K562 (cell line): ENCODE data around the gene MAMDC2. TPM values are rescaled to one million over a fixed set of nuclear protein-coding genes. Genes with fewer than 3 reads are reported as not detected.

Experiments
- ATAC-seq: fragments of 200-7000 bp; cut with Tn5 transposase; 3 replicates; pipeline ENCODE4 v1.9.1; 2020; ENCODE audit warnings: moderate library complexity
- BruUV-seq: library from RNA; stranded (reverse); fragments of 400-500 nt; replicated peaks from 2 replicates; lab custom pipeline; 2021; lab: Mats Ljungman, UMichigan
- CTCF ChIA-PET: fragments of 300-600 bp; formaldehyde crosslinking; extraction: SDS; loops from one replicate; lab custom pipeline; 2021; ENCODE audit warnings: low intra/inter-chr PET ratio; lab: Yijun Ruan, JAX
- POLR2A ChIA-PET: fragments of 300-600, 350-650 bp; sonication (Branson Sonifier 250); formaldehyde crosslinking; extraction: SDS; loops from one replicate; lab custom pipeline; 2021; ENCODE audit warnings: antibody characterized with exemption, inconsistent platforms; lab: Yijun Ruan, JAX
- DNase-seq, 4 experiments: peaks; one replicate each; pipeline versions ENCODE4 v3.0.0 to v3.0.0-alpha.2; 2011 to 2018; ENCODE audit warnings: low spot score in 3 of 4, mixed read lengths in 3 of 4; ENCODE audit errors: extremely low read depth in 1 of 4
- FAIRE-seq: peaks from 2 replicates; lab custom pipeline; 2011; peaks lifted over from hg19 to GRCh38; lab: Jason Lieb, UNC
- H2AFZ ChIP-seq: 2 replicates; pipeline ENCODE4 v1.6.0; 2011; ENCODE audit warnings: low read depth, low read length, control low read depth, inconsistent platforms
- H3K27ac ChIP-seq: fragments of 200-600 bp; 3 replicates; pipeline ENCODE4 v1.8.0; 2011; ENCODE audit warnings: low read depth, mild to moderate bottlenecking, control low read depth, inconsistent platforms, low read length, moderate library complexity, mixed read lengths; ENCODE audit errors: extremely low read depth
- H3K27me3 ChIP-seq, 2 experiments: fragments of 300-600 bp in 1 of 2; 2 replicates in 1 of 2; 3 replicates in 1 of 2; pipeline versions ENCODE4 v1.6.0 to v1.8.0; 2011; ENCODE audit warnings: inconsistent platforms in 2 of 2, low read length in 2 of 2, mild to moderate bottlenecking in 1 of 2, mixed read lengths in 1 of 2, moderate library complexity in 1 of 2; ENCODE audit not compliant: control insufficient read depth in 2 of 2, insufficient read depth in 2 of 2
- H3K36me3 ChIP-seq: fragments of 300-600 bp; 3 replicates; pipeline ENCODE4 v1.8.0; 2011; ENCODE audit warnings: mild to moderate bottlenecking, low read length, inconsistent platforms; ENCODE audit not compliant: control insufficient read depth, insufficient read depth
- H3K4me1 ChIP-seq, 2 experiments: fragments of 200-600 bp in 1 of 2; replicated peaks in 1 of 2; 2 replicates in 1 of 2; 3 replicates in 1 of 2; pipeline versions ENCODE4 v1.5.1 to v1.8.0; 2011; ENCODE audit warnings: inconsistent platforms in 2 of 2, low read length in 2 of 2, mild to moderate bottlenecking in 1 of 2, mixed read lengths in 1 of 2, moderate library complexity in 1 of 2; ENCODE audit not compliant: control insufficient read depth in 2 of 2, insufficient read depth in 2 of 2
- H3K4me2 ChIP-seq: 2 replicates; pipeline ENCODE4 v1.6.1; 2011; ENCODE audit warnings: low read length, control low read depth, inconsistent platforms, mixed read lengths; ENCODE audit not compliant: insufficient read depth
- H3K4me3 ChIP-seq: fragments of 200-600 bp; sonication (generic), shearing (Covaris generic); 2 replicates; pipeline ENCODE4 v1.5.1; 2016; ENCODE audit warnings: control low read depth, inconsistent platforms
- H3K79me2 ChIP-seq: fragments of 200-600 bp; 3 replicates; pipeline ENCODE4 v1.8.0; 2011; ENCODE audit warnings: low read length, inconsistent platforms; ENCODE audit not compliant: control insufficient read depth, insufficient read depth
- H3K9ac ChIP-seq, 2 experiments: 2 replicates each; pipeline versions ENCODE4 v1.6.0 to v1.6.1; 2011; ENCODE audit warnings: low read depth in 2 of 2, low read length in 2 of 2, control low read depth in 1 of 2, inconsistent platforms in 1 of 2, mild to moderate bottlenecking in 1 of 2, mixed read lengths in 1 of 2; ENCODE audit not compliant: insufficient read depth in 1 of 2
- H3K9me1 ChIP-seq: one replicate; pipeline ENCODE4 v1.6.0; 2011; ENCODE audit warnings: inconsistent platforms, mild to moderate bottlenecking, low read length, moderate library complexity; ENCODE audit not compliant: control insufficient read depth, insufficient read depth
- H3K9me3 ChIP-seq: replicated peaks from 2 replicates; pipeline ENCODE4 v1.5.1; 2011; ENCODE audit warnings: low read depth, low read length, inconsistent platforms; ENCODE audit not compliant: control insufficient read depth, insufficient read depth
- H4K20me1 ChIP-seq: replicated peaks from 2 replicates; pipeline ENCODE4 v1.6.1; 2011; ENCODE audit warnings: low read length, inconsistent platforms, mixed read lengths; ENCODE audit not compliant: control insufficient read depth, insufficient read depth
- CBFB ChIP-seq: sonication (generic); formaldehyde crosslinking; IDR thresholded peaks from 2 replicates; pipeline ENCODE4 v1.4.0; 2020; ENCODE audit warnings: mild to moderate bottlenecking, missing genetic modification reagents
- KDM4B ChIP-seq, 2 experiments: fragments of 450-650 bp in 1 of 2; sonication (generic) in 1 of 2; IDR thresholded peaks; 2 replicates each; pipeline ENCODE4 v1.6.1; 2016 to 2017; ENCODE audit warnings: borderline replicate concordance in 2 of 2, antibody characterized with exemption in 1 of 2, low read depth in 1 of 2, mild to moderate bottlenecking in 1 of 2
- MECOM ChIP-seq: fragments of 250-450 bp; sonication (Bioruptor Pico); IDR thresholded peaks from 2 replicates; pipeline ENCODE4 v1.8.0; 2022; ENCODE audit warnings: inconsistent platforms
- PTRF ChIP-seq: fragments of 450-650 bp; IDR thresholded peaks from 2 replicates; pipeline ENCODE4 v1.6.1; 2016; ENCODE audit warnings: mild to moderate bottlenecking, missing genetic modification characterization, missing compliant biosample characterization
- RAD51 ChIP-seq: fragments of 450-650 bp; IDR thresholded peaks from 2 replicates; pipeline ENCODE4 v1.7.1; 2016; ENCODE audit warnings: low read depth, mild to moderate bottlenecking, borderline replicate concordance
- TCFL5 ChIP-seq: fragments of 250-450 bp; sonication (Bioruptor Pico); conservative IDR thresholded peaks from 2 replicates; pipeline ENCODE4 v1.6.1; 2021; ENCODE audit warnings: mild to moderate bottlenecking, moderate library complexity, matching md5 sums
- WGBS: fragments of 100-300 bp; shearing (Covaris generic); methylation state at CpG from one replicate; pipeline ENCODE4 v1.1.6; 2016; ENCODE audit warnings: low coverage, mixed read lengths; ENCODE audit not compliant: insufficient coverage; ENCODE audit errors: missing lambda C conversion rate; 5-methylcytosine and 5-hydroxymethylcytosine counted together
- in situ Hi-C: fragments of 300-500 bp; cut with MboI; formaldehyde crosslinking; loops from 4 replicates; pipeline ENCODE4 v1.15.0; 2018; ENCODE audit warnings: inconsistent platforms, mixed read lengths
- intact Hi-C: fragments of 100-400 bp; cut with micrococcal nuclease; formaldehyde crosslinking; loops from 2 replicates; pipeline ENCODE4 v1.14.2; 2022
- polyA plus RNA-seq, 8 experiments: library from polyadenylated mRNA; depleted of rRNA in 4 of 8; stranded (reverse) in 5 of 8; unstranded in 3 of 8; fragments of >200 nt; fragmentation: Nextera tagmentation in 2 of 8; fragmentation: Illumina TruSeq in 1 of 8; extraction: Ambion mirVana in 2 of 8; extraction: Trizol in 1 of 8; gene quantifications; 2 replicates each; pipeline versions ENCODE4 v1.2.1 to v1.2.3, GENCODE V29; 2011 to 2014; ENCODE audit warnings: inconsistent platforms in 1 of 8, missing spikeins in 1 of 8
- total RNA-seq, 7 experiments: library from RNA; depleted of rRNA in 6 of 7; stranded (reverse); fragments of >200 nt in 6 of 7; fragmentation: Illumina TruSeq in 2 of 7; extraction: Trizol in 2 of 7; gene quantifications; 2 replicates each; pipeline versions ENCODE4 v1.2.1 to v1.2.3, GENCODE V29; 2011 to 2021; ENCODE audit warnings: low replicate concordance in 1 of 7
- TF ChIP-seq, protein P1 (sequence below): fragments of 450-650 bp; conservative IDR thresholded peaks from 2 replicates; pipeline ENCODE4 v1.6.1; 2016; ENCODE audit warnings: missing genetic modification characterization, low read depth, mild to moderate bottlenecking, missing compliant biosample characterization, moderate library complexity
- TF ChIP-seq, protein P2 (sequence below): fragments of 250-450 bp; sonication (Bioruptor Pico); IDR thresholded peaks from 2 replicates; pipeline ENCODE4 v1.8.0; 2022; ENCODE audit warnings: inconsistent platforms
- TF ChIP-seq, protein P3 (sequence below), 2 experiments: fragments of 450-650 bp in 1 of 2; IDR thresholded peaks; 2 replicates each; pipeline ENCODE4 v1.6.1; 2011 to 2017; ENCODE audit warnings: low read depth in 2 of 2, antibody characterized with exemption in 1 of 2, borderline replicate concordance in 1 of 2, low read length in 1 of 2, mild to moderate bottlenecking in 1 of 2, mixed read lengths in 1 of 2; ENCODE audit not compliant: control insufficient read depth in 1 of 2
- TF ChIP-seq, protein P4 (sequence below): fragments of 450-650 bp; formaldehyde crosslinking; IDR thresholded peaks from 2 replicates; pipeline ENCODE4 v1.4.0; 2020; ENCODE audit warnings: mild to moderate bottlenecking, mixed read lengths

MAMDC2 gene
- total and polyA plus RNA-seq, 9 of the 15 experiments (the other 6 are each of a cell fraction or from before 2014, with no cell fraction given) = 0.01 to 0.03 TPM; not detected in 7

DNA sequence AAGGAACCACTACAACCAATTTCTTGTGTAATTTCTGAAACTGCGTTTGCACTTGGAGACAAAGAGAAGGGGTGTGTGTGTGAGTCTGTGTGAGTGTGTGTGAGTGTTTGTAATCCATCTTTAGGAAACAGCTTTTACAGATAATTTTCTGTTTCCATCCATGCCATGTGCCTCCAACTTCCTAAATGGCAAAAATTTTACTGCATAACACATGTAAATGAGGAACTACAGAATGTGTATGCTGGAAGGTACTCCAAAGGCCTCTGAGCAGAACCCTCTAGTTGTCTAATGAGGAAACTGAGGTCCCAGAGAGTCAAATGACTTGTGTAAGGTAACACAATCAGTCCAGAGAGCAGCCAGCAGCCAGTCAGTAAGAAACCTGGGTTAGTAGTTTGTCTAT lies 20.8 kb downstream of the MAMDC2 start:
- no peak overlapping the region for H2AFZ ChIP-seq
- in situ Hi-C loops = no loop called here
- FAIRE-seq = no peak
- H3K4me3 ChIP-seq = no peak overlapping the region
- H3K36me3 ChIP-seq = no peaks in the 10 kb centered on the region
- no peaks in the 10 kb centered on the region for H3K79me2 ChIP-seq
- no peaks in the 10 kb centered on the region for H4K20me1 ChIP-seq
- intact Hi-C loops = no loop called here
- 0% methylated on average over 1 of the region's 1 CpG for WGBS
- H3K9me1 ChIP-seq = no peaks in the 10 kb centered on the region
- no peak overlapping the region for H3K9ac ChIP-seq
- no peak overlapping the region for H3K27ac ChIP-seq
- H3K4me1 ChIP-seq = no peaks in the 10 kb centered on the region
- no peaks in the 10 kb centered on the region for H3K9me3 ChIP-seq
- BruUV-seq = no TSS peak
- no peak overlapping the region for H3K4me2 ChIP-seq
- DNase-seq = no peak
- ChIA-PET CTCF (no interaction called here), POLR2A (interaction anchor here (1.3 kb wide), 1 partner anchor 10 kb away, joined by 3 read pairs; no protein-coding TSS in a partner anchor)
- no peaks in the 10 kb centered on the region for H3K27me3 ChIP-seq
- ATAC-seq = no peak
- no peak for TF ChIP-seq TCFL5 (CRISPR knock-in tag)
- TF ChIP-seq, protein P1, sequence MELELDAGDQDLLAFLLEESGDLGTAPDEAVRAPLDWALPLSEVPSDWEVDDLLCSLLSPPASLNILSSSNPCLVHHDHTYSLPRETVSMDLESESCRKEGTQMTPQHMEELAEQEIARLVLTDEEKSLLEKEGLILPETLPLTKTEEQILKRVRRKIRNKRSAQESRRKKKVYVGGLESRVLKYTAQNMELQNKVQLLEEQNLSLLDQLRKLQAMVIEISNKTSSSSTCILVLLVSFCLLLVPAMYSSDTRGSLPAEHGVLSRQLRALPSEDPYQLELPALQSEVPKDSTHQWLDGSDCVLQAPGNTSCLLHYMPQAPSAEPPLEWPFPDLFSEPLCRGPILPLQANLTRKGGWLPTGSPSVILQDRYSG (tag) = no peak
- TF ChIP-seq CBFB (CRISPR knock-in tag) = no peak
- no peak for TF ChIP-seq RAD51
- TF ChIP-seq KDM4B (IDR thresholded peaks at IDR 0.05; ENCODE audit: borderline replicate concordance in 2 of 2, low read depth in 1 of 2) = no peak
- TF ChIP-seq PTRF (tag) = no peak
- no peak for TF ChIP-seq MECOM (CRISPR knock-in tag)
- TF ChIP-seq, protein P2, sequence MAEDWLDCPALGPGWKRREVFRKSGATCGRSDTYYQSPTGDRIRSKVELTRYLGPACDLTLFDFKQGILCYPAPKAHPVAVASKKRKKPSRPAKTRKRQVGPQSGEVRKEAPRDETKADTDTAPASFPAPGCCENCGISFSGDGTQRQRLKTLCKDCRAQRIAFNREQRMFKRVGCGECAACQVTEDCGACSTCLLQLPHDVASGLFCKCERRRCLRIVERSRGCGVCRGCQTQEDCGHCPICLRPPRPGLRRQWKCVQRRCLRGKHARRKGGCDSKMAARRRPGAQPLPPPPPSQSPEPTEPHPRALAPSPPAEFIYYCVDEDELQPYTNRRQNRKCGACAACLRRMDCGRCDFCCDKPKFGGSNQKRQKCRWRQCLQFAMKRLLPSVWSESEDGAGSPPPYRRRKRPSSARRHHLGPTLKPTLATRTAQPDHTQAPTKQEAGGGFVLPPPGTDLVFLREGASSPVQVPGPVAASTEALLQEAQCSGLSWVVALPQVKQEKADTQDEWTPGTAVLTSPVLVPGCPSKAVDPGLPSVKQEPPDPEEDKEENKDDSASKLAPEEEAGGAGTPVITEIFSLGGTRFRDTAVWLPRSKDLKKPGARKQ (CRISPR knock-in tag) = no peak
- TF ChIP-seq, protein P3, sequence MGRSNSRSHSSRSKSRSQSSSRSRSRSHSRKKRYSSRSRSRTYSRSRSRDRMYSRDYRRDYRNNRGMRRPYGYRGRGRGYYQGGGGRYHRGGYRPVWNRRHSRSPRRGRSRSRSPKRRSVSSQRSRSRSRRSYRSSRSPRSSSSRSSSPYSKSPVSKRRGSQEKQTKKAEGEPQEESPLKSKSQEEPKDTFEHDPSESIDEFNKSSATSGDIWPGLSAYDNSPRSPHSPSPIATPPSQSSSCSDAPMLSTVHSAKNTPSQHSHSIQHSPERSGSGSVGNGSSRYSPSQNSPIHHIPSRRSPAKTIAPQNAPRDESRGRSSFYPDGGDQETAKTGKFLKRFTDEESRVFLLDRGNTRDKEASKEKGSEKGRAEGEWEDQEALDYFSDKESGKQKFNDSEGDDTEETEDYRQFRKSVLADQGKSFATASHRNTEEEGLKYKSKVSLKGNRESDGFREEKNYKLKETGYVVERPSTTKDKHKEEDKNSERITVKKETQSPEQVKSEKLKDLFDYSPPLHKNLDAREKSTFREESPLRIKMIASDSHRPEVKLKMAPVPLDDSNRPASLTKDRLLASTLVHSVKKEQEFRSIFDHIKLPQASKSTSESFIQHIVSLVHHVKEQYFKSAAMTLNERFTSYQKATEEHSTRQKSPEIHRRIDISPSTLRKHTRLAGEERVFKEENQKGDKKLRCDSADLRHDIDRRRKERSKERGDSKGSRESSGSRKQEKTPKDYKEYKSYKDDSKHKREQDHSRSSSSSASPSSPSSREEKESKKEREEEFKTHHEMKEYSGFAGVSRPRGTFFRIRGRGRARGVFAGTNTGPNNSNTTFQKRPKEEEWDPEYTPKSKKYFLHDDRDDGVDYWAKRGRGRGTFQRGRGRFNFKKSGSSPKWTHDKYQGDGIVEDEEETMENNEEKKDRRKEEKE (IDR thresholded peaks at IDR 0.05; ENCODE audit: borderline replicate concordance in 1 of 2, control insufficient read depth in 1 of 2, low read depth in 2 of 2, low read length in 1 of 2) = no peak
- TF ChIP-seq, protein P4, sequence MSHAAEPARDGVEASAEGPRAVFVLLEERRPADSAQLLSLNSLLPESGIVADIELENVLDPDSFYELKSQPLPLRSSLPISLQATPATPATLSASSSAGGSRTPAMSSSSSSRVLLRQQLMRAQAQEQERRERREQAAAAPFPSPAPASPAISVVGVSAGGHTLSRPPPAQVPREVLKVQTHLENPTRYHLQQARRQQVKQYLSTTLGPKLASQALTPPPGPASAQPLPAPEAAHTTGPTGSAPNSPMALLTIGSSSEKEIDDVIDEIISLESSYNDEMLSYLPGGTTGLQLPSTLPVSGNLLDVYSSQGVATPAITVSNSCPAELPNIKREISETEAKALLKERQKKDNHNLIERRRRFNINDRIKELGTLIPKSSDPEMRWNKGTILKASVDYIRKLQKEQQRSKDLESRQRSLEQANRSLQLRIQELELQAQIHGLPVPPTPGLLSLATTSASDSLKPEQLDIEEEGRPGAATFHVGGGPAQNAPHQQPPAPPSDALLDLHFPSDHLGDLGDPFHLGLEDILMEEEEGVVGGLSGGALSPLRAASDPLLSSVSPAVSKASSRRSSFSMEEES (CRISPR knock-in tag) = no peak
